ENCODE data around the gene RNF126. TPM values are rescaled to one million over a fixed set of nuclear protein-coding genes. Genes with fewer than 3 reads are reported as not detected.

The RNF126 gene
- total RNA-seq, 2 donors from 2014 or later = 23.3 to 45.8 TPM

GRCh38 chr19:685454-685931, 22.5 kb upstream of the RNF126 start:
- Histone ChIP-seq H3K27me3 (no peaks in the 10 kb centered on the region), H3K9me3 (no peaks in the 10 kb centered on the region), H3K27ac (no peak overlapping the region), H3K4me1 (peaks cover 4% of the 10 kb centered on the region), H3K36me3 (replicated peaks in 1 of 2; ENCODE audit: insufficient read depth in 1 of 2, low read depth in 2 of 2) (no peaks in the 10 kb centered on the region), H3K4me3 (no peak overlapping the region)
- TF ChIP-seq CTCF (IDR thresholded peaks at IDR 0.05) = no peak
- 75% methylated on average over 18 to 31 of the region's 31 CpGs for WGBS, 2 donors
- ATAC-seq (no peak), DNase-seq (no peak)
- intact Hi-C loops (cut with DNase I) = no loop called here

- Histone ChIP-seq H3K4me1 (peaks cover 20% of the 10 kb centered on the region), H3K27me3 (no peaks in the 10 kb centered on the region), H3K4me3 (no peak overlapping the region), H3K9me3 (no peaks in the 10 kb centered on the region), H3K36me3 (replicated peaks in 1 of 2; ENCODE audit: insufficient read depth in 1 of 2, low read depth in 2 of 2) (no peaks in the 10 kb centered on the region), H3K27ac (no peak overlapping the region)
- WGBS, 2 donors = 61 to 88% methylated on average over 5 to 11 of the region's 25 CpGs
- intact Hi-C loops (cut with DNase I) = no loop called here
- no peak for ATAC-seq
- TF ChIP-seq POLR2A (IDR thresholded peaks at IDR 0.05) (no peak), CTCF (IDR thresholded peaks at IDR 0.05) (no peak)
- DNase-seq = no peak
Measured at GRCh38 chr19:682678-683320, 19.8 kb upstream of the RNF126 start.

GRCh38 chr19:681029-682019, 18.3 kb upstream of the RNF126 start:
- no peak for TF ChIP-seq POLR2A (IDR thresholded peaks at IDR 0.05)
- no peak for TF ChIP-seq CTCF (IDR thresholded peaks at IDR 0.05)
- Histone ChIP-seq H3K36me3 (replicated peaks in 1 of 2; ENCODE audit: insufficient read depth in 1 of 2, low read depth in 2 of 2) (no peaks in the 10 kb centered on the region), H3K4me3 (no peak overlapping the region), H3K4me1 (peaks cover 35% of the 10 kb centered on the region), H3K27me3 (no peaks in the 10 kb centered on the region), H3K27ac (peak overlapping the region; percentile 66 to 93 (median 82)), H3K9me3 (no peaks in the 10 kb centered on the region)
- intact Hi-C loops (cut with DNase I) = no loop called here
- 64 to 68% methylated on average over 18 to 53 of the region's 54 CpGs for WGBS, 2 donors
- ATAC-seq (no peak), DNase-seq (peak; percentile 88 to 92 (median 90))

- Histone ChIP-seq H3K9me3 (no peaks in the 10 kb centered on the region), H3K4me3 (peak overlapping the region; percentile 52 to 55), H3K27me3 (no peaks in the 10 kb centered on the region), H3K4me1 (peaks cover 36% of the 10 kb centered on the region), H3K27ac (peak overlapping the region; percentile 83 to 93 (median 90)), H3K36me3 (replicated peaks in 1 of 2; ENCODE audit: insufficient read depth in 1 of 2, low read depth in 2 of 2) (no peaks in the 10 kb centered on the region)
- TF ChIP-seq CTCF (IDR thresholded peaks at IDR 0.05) (peak; percentile 19 to 74 (median 45)), POLR2A (IDR thresholded peaks at IDR 0.05) (peak; percentile 57 to 93 (median 72))
- whole genome bisulfite sequencing, 2 donors = 1% methylated on average over 12 to 53 of the region's 70 CpGs
- intact Hi-C loops (cut with DNase I) = no loop called here
- DNase-seq (peak; percentile 100), ATAC-seq (peak; percentile 87)
Measured at GRCh38 chr19:680287-681028, 17.4 kb upstream of the RNF126 start.

Measured in body of pancreas (tissue), 4 donors.